HG02970 (cell line): Measurements from ENCODE around the gene FBXW2.

Source experiments
- ATAC-seq: cut with Tn5 transposase; IDR thresholded peaks from one replicate; pipeline ENCODE4 v1.9.1; 2021; ENCODE audit warnings: mild to moderate bottlenecking, moderate library complexity, moderate number of reproducible peaks; ENCODE audit not compliant: unreplicated experiment, low FRiP score

Gene FBXW2

GRCh38 chr9:120780367-120780766 is 12.8 kb downstream of the FBXW2 start:
- ATAC-seq = no peak

GRCh38 chr9:120779227-120779626 is 14.0 kb downstream of the FBXW2 start:
- no peak for ATAC-seq

GRCh38 chr9:120778758-120779157 is 14.5 kb downstream of the FBXW2 start:
- no peak for ATAC-seq

- no peak for ATAC-seq
These were observed 16.0 kb downstream of the FBXW2 start for GRCh38 chr9:120777229-120777628.

GRCh38 chr9:120776788-120777187 is 16.4 kb downstream of the FBXW2 start:
- ATAC-seq = no peak

- no peak for ATAC-seq
These were observed 17.4 kb downstream of the FBXW2 start for GRCh38 chr9:120775859-120776258.

- ATAC-seq = no peak
These were observed 18.5 kb downstream of the FBXW2 start for GRCh38 chr9:120774719-120775118.

GRCh38 chr9:120773256-120773655 is 20.0 kb downstream of the FBXW2 start:
- ATAC-seq = no peak

- no peak for ATAC-seq
These were observed 22.3 kb downstream of the FBXW2 start for GRCh38 chr9:120770931-120771330.

GRCh38 chr9:120768886-120769285 is 24.3 kb downstream of the FBXW2 start:
- ATAC-seq = no peak

- ATAC-seq = no peak
These were observed 25.0 kb downstream of the FBXW2 start for GRCh38 chr9:120768247-120768646.

- no peak for ATAC-seq
These were observed 25.8 kb downstream of the FBXW2 start for GRCh38 chr9:120767451-120767850.

GRCh38 chr9:120765910-120766425 is 27.2 kb downstream of the FBXW2 start:
- ATAC-seq = no peak

GRCh38 chr9:120764476-120764875 is 28.7 kb downstream of the FBXW2 start:
- ATAC-seq = no peak

- ATAC-seq = no peak
These were observed 32.2 kb downstream of the FBXW2 start for GRCh38 chr9:120761006-120761405.

- no peak for ATAC-seq
These were observed 33.3 kb downstream of the FBXW2 start for GRCh38 chr9:120759755-120760400.

GRCh38 chr9:120758544-120758943 is 34.7 kb downstream of the FBXW2 start:
- no peak for ATAC-seq

GRCh38 chr9:120757026-120757913 is 35.9 kb downstream of the FBXW2 start:
- ATAC-seq = no peak

GRCh38 chr9:120756531-120756930 is 36.7 kb downstream of the FBXW2 start:
- ATAC-seq = no peak

GRCh38 chr9:120755810-120756434 is 37.3 kb downstream of the FBXW2 start:
- no peak for ATAC-seq

- ATAC-seq = no peak
These were observed 38.2 kb downstream of the FBXW2 start for GRCh38 chr9:120755044-120755443.
